Stromal cell of bone marrow (primary cell): ENCODE data around the gene PARP8.
"Not testable (repeated sequence)": the region's sequence is repeated elsewhere in the genome, so short reads cannot be mapped to it uniquely, and the experiment has no call there.

Experiments
- DNase-seq: peaks from one replicate; pipeline ENCODE4 v3.0.0-alpha.2; 2012; ENCODE audit warnings: low read depth

Gene PARP8

DNA sequence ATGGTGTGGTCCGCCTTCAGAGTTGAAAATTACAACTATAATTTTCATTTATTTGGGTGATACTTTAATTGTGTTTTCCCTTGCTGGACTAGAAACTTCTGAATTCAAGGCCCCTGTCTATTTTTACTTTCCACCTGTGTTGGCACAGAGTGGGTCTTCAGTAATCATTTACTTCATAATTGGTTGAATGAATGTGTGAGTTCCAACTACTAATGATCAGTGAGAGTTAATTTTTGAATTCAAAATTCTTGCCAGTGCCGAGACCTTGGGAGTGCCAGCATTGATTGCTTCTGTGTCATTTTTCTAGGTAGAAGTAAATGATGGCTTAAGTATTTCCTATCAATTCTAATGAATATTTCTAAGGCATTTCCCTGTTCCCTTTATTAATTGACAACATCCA, 61.4 kb downstream of the PARP8 start:
- DNase-seq = no peak

DNA sequence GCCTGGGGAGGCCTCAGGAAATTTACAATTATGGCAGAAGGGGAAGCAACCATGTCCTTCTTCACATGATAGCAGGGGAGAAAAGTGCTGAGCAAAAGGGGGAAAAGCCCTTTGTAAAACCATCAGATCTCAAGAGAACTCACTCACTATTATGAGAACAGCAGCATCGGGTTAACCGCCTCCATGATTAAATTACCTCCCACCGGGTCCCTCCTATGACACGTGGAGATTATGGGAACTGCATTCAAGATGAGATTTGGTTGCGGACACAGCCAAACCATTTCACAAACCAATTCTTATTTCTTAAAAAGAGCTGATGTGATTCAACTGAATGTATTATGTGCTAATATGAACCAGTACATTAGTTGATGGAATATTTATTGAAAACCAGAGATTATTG, 63.9 kb downstream of the PARP8 start:
- no peak for DNase-seq

DNA sequence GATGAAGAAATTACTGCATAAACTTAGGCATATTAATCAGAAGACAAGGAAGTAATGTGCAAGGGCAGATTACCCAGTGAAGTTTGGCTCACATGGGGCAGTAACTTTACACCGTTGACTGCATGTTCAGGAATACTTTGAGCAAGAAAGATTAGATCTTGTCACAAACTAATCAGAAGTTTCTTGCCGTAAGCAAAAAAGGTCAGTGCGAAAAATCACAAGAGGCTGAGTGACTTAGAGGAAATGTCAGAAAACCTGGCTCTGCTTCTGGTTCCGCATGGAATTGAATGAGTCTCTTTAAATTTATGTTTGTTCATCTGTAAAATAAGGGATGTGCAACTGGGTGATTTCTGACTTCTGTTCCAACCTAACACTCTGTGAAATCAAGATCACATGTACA, 64.4 kb downstream of the PARP8 start:
- no peak for DNase-seq

DNA sequence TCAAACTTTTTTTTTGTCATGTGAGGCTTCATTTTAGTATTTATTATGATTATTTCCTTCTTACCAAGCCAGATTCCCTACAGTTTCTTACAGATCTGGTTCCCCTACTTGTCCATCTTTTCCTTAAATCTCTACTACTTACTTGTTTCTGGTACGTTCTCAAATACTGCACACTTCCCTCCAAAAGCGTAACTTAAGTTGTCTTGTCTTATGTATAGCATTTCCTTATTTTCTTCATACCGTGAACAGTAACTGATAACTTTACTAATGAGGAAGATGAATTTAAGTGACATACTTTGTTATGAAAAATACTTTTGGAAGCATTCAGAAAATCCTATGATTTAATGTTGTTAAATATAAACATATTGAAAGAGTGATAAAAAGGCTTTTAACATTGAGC, 67.3 kb downstream of the PARP8 start:
- DNase-seq = no peak

DNA sequence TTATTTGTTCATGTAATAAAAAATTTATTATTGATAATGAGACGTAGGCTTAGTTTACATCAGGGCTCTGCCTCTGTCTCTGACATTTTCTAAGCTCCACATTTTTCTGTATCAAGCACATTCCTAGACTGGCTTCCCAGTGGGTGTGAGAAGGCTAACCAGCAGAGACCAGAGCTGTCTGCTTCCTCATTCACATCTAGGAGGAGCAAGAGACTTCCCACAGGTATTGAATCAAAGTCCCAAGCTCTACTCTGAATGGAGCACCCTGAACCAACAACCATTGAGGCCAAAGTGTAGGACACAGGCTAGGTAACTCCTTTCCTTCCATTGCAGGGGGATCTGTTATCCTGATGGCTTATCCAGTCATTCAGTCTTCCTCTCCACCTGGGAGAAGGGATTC, 72.4 kb downstream of the PARP8 start:
- DNase-seq = no peak

DNA sequence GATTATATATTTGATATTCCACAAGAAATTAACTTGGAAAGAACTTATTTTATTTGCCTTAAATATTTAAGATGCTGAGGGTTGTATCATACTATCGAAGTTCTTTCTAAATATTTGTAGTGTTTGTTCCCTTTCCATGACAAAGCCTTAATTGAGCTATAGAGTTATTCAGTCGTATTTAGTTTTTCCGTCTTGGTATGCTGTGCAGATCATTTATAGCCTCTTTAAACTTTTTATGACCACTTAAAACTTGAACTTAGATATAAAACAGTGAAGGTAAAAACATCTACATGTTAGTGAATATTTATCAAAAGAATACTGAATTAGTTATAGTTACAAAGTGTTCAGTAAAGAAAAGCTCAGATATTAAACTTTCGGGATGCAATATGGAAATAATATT, 74.4 kb downstream of the PARP8 start:
- DNase-seq = no peak

DNA sequence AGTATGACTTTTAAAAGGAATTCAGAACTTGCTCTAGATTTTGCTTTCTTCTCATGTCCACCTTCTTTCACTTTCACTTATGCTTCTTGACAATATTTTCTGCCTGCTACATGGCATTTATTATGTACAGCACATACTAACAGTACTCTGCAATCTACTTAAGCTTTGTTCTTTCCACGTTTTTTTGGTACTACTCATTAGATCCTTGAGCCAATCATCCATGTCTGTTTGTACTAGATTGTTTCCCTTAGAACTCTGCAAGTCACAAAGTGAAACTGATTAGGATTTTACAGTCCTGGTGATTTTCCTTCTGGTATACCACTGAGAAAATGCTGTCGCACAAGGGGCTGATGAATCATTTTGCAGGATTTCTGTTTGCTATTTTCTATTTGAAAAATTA, 78.3 kb downstream of the PARP8 start:
- peak; percentile 44 for DNase-seq

DNA sequence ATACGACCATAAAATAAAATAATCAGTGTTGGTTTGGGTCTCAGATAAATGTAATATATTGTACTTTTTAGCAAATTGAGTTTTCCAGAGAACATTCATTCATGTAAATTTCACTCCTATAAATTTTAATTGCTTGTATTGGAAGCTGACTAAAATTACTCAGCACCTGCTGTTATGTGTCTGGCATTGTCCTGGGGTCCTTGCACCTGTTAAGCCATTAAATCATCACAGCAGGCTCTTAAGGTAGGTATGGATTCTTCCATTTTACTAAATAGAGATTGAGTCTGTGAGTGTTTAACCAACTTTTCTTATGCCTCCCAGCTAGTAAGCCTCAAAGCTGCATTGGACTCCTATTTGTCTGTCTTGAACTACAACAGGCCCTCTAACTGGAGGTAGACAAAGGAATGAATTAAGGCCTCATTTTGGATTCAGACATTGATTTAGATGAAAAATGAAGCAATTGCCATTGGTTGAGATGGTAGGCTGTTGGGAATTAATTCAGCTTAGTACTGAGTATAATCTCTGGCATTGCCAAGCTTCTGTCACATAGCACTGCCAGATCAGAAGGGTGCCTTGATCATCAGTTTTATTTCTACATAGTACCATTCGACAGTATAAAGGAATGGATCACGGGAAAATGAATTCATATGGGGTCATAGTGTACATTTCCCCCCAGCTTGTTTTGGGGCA, 78.9 kb downstream of the PARP8 start:
- DNase-seq = no peak

DNA sequence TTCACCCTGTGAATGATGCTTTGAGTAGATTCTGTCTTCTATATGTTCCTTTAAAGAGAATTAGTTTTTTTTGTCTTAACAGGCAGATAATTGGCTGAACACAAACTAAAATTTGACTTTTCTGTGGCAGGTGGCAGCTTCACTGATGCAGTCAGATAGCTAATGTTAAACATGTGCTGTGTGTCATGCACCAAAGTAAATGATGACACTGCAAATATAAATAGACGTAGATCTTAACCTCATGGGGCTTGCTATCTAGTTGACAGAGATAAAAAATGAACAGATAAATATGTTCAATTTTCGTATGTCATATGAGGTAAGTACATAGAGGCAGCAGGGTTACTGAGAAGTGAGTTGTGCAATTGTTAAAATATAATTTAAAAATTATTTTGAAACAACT, 82.7 kb downstream of the PARP8 start:
- no peak for DNase-seq

DNA sequence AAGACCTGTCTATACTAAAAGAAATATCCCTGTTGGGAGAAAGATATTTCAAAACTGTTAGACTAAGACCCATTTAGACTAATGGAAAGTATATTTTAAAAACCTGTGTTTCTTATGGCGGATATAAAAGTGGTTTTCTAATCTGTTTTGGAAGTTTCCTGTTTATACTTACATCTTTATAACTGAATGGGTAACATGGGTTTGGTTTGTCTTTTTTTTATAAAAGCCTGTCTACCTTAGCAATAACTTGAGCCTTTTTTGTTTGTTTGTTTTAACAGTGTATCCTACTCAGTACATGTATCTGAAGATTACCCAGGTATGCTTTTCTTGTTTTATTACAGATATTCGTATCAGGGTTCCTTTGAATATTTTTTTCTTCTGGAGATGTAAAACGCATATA, 83.4 kb downstream of the PARP8 start:
- DNase-seq = no peak

DNA sequence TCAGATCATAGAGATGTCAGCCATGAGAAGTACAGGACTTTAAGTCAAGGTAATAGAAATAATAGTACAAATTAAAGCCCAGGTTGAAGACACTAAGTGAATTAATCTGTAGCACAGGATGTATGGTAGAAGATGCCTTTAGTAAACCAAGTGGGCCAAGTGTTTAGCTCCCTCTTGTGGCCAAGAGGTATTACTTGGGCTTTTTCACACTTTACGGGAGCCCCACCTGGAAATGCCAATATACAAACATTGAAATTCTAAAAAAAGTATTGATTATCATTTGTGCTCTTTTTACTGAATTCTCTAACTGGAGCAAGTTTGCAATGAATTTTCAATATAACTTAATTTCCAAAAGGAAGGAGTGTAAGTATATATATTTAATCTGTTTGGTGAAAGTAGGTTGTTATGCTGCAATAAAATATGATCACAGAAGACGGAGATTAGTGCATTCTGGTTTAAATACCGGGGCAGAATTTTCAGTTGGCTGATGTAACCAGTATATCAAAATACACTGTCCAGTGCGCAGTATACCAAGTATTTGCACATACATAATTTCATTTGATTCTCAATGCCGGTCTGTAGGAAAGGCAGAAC, 84.7 kb downstream of the PARP8 start:
- DNase-seq = no peak

DNA sequence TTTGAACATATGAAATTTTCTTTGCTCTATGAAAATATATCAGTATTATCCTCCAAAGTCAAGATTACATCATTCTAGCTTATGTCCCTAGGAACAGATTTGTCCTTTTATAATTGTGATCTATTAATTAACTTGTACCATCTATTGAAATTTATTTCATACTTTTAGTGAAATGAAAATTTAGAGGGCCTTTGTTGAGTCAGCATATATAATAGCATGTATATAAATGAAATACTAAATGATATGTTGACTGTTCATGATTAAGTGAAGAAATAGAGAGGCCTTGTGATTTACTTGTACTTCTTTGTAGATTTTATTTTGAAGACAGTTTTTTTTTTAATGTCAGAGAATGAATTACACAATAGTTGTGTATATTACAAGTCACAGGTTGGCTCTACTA, 86.4 kb downstream of the PARP8 start:
- DNase-seq = no peak

DNA sequence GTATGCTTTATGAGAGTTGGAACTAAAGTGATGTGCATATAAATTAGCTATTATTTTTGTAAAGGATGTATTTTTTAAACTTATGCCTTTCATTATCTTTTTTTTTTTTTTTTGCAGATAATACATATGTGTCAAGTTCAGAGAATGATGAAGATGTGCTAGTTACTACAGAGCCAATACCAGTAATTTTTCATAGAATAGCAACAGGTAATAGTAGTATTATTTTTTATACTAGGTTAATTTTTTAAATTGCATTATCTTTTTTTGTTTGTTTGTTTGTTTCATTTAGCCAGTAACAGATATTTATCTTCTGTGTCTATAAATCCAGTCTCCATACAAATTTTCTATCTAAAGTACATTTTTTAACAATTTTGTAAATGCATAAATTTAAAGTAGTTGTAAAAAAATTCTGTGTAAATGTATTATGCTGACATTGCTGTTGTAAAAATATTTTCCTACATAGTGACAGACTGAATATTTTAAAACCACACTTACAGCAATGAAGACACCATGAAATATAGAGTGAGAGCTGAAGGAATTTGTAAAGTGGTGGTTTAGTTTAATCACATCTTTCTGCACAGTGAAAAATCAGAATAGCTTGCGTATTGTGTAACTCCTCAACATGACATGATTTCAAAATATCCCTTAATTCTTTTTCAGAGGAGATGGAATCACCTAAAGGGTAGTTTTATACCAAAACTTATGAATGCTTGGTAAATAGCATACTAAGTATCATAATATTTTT, 93.3 kb downstream of the PARP8 start:
- no peak for DNase-seq

DNA sequence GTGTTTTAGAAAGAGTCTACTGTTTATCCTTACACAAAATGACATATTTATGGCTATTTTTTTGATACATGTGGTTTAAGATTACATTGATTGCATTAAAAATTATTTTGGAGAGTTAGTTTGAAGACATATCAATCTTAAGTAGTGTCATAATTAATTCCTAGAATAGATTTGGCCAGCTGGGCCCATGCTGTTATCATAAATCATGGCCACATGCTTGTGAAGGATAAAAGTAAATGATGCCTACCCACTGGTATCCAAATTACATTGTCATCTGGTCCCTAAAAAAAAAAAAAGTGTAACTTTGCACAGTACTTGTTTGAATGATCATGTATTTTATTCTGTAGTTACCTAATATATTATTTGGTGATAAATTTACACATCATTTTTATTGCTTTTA, 96.9 kb downstream of the PARP8 start:
- DNase-seq = no peak

DNA sequence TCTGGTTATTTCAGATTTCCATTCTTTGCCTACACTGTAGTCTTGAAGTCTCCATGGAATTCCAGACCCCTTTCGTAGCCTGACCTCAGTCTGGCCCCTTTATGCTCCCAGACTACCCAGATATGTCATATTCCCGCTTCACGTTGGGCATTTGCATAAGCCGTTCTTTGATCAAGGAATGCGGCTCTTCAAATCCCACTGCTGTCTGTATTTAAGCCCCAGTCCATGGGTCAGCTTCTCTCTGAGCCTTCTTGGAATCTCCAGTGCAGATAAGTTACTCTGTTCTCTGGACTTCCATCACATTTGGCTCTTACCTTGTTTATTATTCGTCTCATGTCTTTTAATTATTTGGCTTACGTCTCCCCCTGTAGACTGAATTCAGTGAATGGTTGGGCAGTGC, 97.4 kb downstream of the PARP8 start:
- DNase-seq = no peak

DNA sequence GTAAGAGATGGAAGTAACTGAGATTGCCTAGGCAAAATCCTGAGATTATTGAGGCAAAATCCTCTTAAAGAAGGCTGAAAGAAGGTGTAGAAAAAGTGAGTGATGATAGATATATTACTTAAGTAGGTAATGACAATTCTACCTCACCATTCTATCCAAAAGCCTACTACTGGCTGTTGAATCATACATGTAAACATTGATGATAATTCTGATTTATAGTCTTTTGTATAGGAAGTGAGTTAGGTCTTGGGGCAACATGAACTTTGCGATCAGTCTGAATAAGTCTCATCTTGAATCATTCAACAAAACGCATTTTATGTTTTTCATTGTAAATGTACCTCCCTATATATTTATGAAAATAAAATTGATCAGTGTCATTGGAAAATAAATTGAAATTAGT, 99.6 kb downstream of the PARP8 start:
- DNase-seq = no peak

DNA sequence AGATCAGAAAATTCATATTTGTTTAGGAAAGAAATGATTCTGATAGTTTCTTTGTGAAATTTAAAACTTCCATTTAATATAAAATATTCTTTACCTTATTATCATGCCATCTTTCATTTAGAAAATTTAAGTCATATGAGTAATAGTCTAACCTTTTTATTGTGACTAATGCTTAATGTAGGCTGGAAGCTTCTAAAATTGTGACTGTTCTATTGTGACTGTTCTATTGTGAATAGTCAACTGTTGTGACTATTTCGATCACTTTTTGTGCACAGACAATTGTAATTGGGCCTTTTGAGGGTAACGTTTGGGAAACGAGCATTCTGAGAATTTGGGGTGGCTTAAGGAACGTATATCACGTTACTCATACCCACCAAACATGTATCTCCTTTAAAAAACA, 100.0 kb downstream of the PARP8 start:
- no peak for DNase-seq

DNA sequence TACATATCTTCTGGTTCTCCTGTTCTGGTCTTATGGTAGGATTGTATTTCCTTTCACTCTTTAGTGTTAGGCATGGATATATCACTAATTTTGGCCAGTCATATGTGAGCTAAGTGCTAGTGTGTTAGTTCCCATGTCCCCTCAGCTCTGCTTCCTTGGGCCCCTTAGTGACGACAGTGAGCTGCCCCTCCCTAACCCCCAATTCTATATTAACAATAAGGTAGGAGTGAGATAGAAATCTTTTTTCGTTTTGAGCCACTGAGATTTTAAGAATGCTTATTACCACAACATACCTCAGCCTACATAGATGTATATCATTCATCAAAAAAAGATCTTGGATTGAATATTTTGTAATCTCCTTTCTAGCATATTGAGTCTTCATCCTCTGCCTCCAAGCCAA, 100.5 kb downstream of the PARP8 start:
- no peak for DNase-seq

DNA sequence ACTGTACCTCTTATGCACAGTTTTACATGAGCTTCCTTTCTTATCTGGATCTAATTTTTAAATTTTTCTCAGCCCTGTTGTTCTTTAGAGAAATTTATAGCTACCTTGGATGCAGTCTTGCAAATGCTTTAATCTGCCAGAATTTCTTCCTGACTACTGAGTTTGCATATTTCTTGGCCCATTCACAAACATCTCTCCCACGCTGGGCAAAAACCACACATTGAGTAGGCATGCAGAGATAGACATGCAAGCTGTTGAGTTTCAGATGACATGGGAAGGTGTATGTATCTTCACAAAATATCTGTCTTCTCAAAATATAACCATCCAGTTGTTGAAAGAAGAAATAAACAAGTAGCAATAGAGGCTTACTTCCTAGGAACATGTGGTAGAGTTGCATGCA, 101.2 kb downstream of the PARP8 start:
- no peak for DNase-seq

DNA sequence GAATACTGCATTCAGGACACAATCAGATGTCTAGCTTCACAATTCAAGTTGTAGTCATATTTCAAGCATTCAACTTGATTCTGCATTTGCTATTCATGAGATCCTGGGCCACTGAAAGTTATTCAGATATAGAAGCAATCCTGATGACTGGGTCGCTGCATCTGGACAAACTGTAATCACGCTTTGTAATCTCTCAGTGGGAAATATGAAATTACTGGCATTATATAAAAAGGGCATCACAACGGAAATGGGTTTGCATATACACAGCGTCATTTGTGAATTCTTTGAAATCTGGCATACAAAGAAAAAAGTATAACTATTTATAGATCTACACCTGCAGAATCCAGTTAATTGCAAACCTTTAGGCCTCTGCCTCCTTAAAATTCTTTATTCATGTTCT, 102.2 kb downstream of the PARP8 start:
- DNase-seq = no peak

DNA sequence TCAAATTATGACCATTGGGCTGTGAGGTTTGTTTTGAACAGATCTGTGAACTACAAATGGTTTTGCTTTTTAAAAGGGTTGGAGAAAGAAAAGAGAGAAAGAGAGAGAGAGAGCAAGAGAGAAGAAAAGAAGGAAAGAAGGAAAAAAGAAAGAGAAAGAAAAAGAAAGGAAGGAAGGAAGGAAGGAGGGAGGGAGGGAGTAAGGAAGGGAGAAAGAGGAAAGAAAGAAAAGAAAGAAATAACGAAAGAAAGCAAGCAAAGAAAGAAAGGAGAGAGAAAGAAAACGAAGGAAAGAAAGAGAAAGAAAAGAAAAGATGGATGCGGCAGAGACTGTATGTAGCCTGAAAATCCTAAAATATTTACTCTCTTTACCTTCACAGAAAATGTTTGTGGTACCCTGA, 104.0 kb downstream of the PARP8 start:
- no peak for DNase-seq

DNA sequence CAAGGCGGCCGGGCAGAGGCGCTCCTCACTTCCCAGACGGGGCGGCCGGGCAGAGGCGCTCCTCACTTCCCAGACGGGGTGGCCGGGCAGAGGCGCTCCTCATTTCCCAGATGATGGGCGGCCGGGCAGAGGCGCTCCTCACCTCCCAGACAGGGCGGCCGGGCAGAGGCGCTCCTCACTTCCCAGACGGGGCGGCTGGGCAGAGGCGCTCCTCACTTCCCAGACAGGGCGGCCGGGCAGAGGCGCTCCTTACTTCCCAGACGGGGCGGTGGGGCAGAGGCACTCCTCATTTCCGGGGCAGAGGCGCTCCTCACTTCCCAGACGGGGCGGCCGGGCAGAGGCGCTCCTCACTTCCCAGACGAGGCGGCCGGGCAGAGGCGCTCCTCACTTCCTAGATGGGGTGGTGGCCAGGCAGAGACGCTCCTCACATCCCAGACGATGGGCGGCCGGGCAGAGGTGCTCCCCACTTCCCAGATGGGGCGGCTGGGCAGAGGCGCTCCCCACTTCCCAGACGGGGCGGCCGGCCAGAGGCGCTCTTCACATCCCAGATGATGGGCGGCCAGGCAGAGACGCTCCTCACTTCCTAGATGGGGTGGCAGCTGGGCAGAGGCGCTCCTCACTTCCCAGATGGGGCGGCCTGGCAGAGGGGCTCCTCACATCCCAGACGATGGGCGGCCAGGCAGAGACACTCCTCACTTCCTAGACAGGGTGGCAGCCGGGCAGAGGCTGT, 108.2 kb downstream of the PARP8 start:
- DNase-seq = not testable (repeated sequence)

DNA sequence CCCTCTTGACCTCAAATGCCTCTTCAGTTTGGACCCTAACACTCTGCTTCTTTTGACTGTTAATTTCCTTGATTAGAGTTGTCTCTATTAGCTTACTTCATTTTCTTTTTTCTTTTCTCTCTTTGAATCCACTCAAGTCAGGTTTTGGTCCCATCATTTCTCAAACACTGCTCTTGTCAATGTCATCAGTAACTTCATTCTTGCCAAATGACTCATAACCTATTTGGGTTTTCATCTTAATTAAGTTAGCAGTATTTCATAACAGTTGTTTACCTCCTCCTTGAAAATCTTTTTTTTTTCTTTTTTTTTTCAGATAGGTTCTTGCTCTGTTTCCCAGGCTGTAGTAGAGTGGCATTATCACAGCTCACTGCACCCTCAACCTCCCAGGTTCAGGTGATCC, 119.6 kb downstream of the PARP8 start:
- DNase-seq = no peak
